ENCODE data around the gene LRIT3.

LRIT3 gene

GRCh38 chr4:109908731-109909130 lies 60.8 kb downstream of the LRIT3 start:
- TF ChIP-seq CTCF (conservative IDR thresholded peaks at IDR 0.05; ENCODE audit: low read depth, low read length), result no peak
- no peak for DNase-seq (ENCODE audit: low read depth)
- H3K4me3 ChIP-seq (ENCODE audit: low read length), result no peak overlapping the region

- TF ChIP-seq CTCF (conservative IDR thresholded peaks at IDR 0.05; ENCODE audit: low read depth, low read length), result no peak
- H3K4me3 ChIP-seq (ENCODE audit: low read length), result no peak overlapping the region
- no peak for DNase-seq (ENCODE audit: low read depth)
Measured at GRCh38 chr4:109910256-109910655, 62.3 kb downstream of the LRIT3 start.

GRCh38 chr4:109912706-109913595 lies 65.0 kb downstream of the LRIT3 start, which contains the start of gene EGF:
TSS of gene EGF (plus strand) at chr4:109912883. CDS start at chr4:109913336, 453 bp downstream.
- peak; percentile 30 for DNase-seq (ENCODE audit: low read depth)
- TF ChIP-seq CTCF (conservative IDR thresholded peaks at IDR 0.05; ENCODE audit: low read depth, low read length), result no peak
- no peak within 1 kb of the TSS for H3K4me3 ChIP-seq (ENCODE audit: low read length)

- no peak overlapping the region for H3K4me3 ChIP-seq (ENCODE audit: low read length)
- TF ChIP-seq CTCF (conservative IDR thresholded peaks at IDR 0.05; ENCODE audit: low read depth, low read length), result no peak
- no peak for DNase-seq (ENCODE audit: low read depth)
Measured at GRCh38 chr4:109913596-109914241, 65.8 kb downstream of the LRIT3 start.

GRCh38 chr4:109914322-109914721 lies 66.4 kb downstream of the LRIT3 start:
- no peak for DNase-seq (ENCODE audit: low read depth)

GRCh38 chr4:109915385-109916026 lies 67.6 kb downstream of the LRIT3 start:
- TF ChIP-seq CTCF (conservative IDR thresholded peaks at IDR 0.05; ENCODE audit: low read depth, low read length), result no peak
- H3K4me3 ChIP-seq (ENCODE audit: low read length), result no peak overlapping the region
- no peak for DNase-seq (ENCODE audit: low read depth)

More at GRCh38 chr4:109914322-109914721, 66.4 kb downstream of the LRIT3 start:
- TF ChIP-seq CTCF (conservative IDR thresholded peaks at IDR 0.05; ENCODE audit: low read depth, low read length), result no peak
- no peak overlapping the region for H3K4me3 ChIP-seq (ENCODE audit: low read length)
